ENCODE results near the gene CLSTN2. TPM values are rescaled to one million over a fixed set of nuclear protein-coding genes. Genes with fewer than 3 reads are reported as not detected.

Gene CLSTN2
- total and polyA plus RNA-seq, 9 donors: 28.9 to 263 (median 134) TPM

DNA sequence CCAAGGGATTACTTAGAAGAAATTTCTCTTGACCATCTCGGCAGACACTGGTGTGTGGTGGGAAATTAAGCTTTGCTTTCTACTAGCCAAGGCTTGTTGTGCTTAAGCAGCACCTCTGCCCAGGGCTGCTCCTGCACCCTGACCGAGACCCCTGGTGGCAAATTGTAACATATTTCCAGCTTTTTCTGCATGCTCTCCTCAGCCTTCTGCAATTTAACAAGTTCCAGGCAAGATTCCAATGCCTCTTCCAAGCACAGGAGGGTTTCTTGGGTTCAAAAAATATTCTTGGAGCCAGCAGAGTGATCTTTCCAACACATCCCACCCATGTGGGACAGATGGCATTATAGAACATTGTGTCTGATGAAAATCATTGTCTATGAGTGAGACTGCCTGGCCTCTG is 210.5 kb downstream of the CLSTN2 start:
- H3K36me3 ChIP-seq: no peaks in the 10 kb centered on the region
- no peak overlapping the region for H3K4me3 ChIP-seq
- no peaks in the 10 kb centered on the region for H3K27me3 ChIP-seq
- intact Hi-C loops (cut with DNase I): no loop called here
- H3K4me1 ChIP-seq (ENCODE audit: insufficient read depth): peaks cover 1% of the 10 kb centered on the region
- no peak for TF ChIP-seq EP300 (IDR thresholded peaks at IDR 0.05)
- TF ChIP-seq POLR2A (IDR thresholded peaks at IDR 0.05): no peak
- TF ChIP-seq, protein P1, sequence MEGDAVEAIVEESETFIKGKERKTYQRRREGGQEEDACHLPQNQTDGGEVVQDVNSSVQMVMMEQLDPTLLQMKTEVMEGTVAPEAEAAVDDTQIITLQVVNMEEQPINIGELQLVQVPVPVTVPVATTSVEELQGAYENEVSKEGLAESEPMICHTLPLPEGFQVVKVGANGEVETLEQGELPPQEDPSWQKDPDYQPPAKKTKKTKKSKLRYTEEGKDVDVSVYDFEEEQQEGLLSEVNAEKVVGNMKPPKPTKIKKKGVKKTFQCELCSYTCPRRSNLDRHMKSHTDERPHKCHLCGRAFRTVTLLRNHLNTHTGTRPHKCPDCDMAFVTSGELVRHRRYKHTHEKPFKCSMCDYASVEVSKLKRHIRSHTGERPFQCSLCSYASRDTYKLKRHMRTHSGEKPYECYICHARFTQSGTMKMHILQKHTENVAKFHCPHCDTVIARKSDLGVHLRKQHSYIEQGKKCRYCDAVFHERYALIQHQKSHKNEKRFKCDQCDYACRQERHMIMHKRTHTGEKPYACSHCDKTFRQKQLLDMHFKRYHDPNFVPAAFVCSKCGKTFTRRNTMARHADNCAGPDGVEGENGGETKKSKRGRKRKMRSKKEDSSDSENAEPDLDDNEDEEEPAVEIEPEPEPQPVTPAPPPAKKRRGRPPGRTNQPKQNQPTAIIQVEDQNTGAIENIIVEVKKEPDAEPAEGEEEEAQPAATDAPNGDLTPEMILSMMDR (IDR thresholded peaks at IDR 0.05): no peak
- no peak for DNase-seq
- 83 to 90% (median 84%) methylated on average over 2 of the region's 2 CpGs for WGBS, 3 donors
- H3K9me3 ChIP-seq: no peaks in the 10 kb centered on the region
- no peak overlapping the region for H3K27ac ChIP-seq

DNA sequence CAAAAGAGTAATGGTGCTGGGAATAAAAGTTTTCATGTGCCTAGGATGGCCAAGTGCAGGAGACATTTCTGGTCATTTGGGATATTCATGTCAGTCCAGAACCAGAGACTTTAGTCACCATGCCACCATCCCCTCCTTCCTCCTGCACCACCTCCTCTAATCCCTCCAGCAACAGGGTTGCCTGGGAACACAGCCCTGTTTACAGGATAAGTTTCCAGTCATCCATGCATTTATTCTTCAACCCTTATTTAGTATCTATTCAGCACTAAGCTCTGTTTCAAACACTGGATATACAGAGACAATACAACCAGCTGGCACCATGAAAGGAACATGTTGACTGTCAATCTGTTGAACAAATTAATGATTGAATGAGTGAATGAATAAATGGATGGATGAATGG is 211.7 kb downstream of the CLSTN2 start:
- H3K4me3 ChIP-seq: no peak overlapping the region
- intact Hi-C loops (cut with DNase I): no loop called here
- TF ChIP-seq, protein P1 (IDR thresholded peaks at IDR 0.05): no peak
- TF ChIP-seq POLR2A (IDR thresholded peaks at IDR 0.05) (no peak), EP300 (IDR thresholded peaks at IDR 0.05) (no peak)

DNA sequence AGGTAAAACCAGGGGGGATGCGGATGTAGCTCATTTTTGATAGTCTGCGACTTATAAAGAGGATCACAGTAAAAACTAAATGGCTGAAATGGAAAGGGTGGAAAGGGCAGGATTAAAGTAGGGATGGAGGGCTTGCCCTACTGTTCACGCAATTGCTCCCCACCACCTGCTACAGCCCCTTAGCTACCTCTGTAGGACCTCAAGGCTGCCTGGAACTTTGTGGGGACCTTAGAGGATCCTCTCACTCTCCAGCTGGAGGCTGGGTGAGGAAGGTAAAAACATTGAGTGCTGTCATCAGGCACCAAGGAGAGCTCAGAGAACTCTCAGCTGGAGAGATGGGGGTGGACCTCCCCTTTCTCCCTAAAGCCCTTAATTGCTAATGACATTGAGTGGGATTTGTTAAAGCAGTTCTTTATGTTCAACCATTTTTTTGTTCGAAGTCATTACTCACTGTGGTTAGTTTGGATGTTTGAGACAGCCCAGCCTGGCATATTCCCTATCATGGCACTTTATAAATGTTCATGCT is 213.0 kb downstream of the CLSTN2 start:
- DNase-seq: no peak
- WGBS, 3 donors: 95 to 98% (median 95%) methylated on average over 4 of the region's 4 CpGs
- no peaks in the 10 kb centered on the region for H3K27me3 ChIP-seq
- intact Hi-C loops (cut with DNase I): no loop called here
- TF ChIP-seq, protein P1 (IDR thresholded peaks at IDR 0.05): no peak
- TF ChIP-seq POLR2A (IDR thresholded peaks at IDR 0.05) (no peak), EP300 (IDR thresholded peaks at IDR 0.05) (no peak)
- H3K9me3 ChIP-seq: no peaks in the 10 kb centered on the region
- no peak overlapping the region for H3K4me3 ChIP-seq
- H3K27ac ChIP-seq: no peak overlapping the region
- H3K36me3 ChIP-seq: no peaks in the 10 kb centered on the region
- H3K4me1 ChIP-seq (ENCODE audit: insufficient read depth): peaks cover 1% of the 10 kb centered on the region

More for the DNA sequence above, 211.7 kb downstream of the CLSTN2 start:
- no peak for DNase-seq
- Histone ChIP-seq H3K4me1 (ENCODE audit: insufficient read depth) (peaks cover 1% of the 10 kb centered on the region), H3K9me3 (no peaks in the 10 kb centered on the region), H3K27ac (no peak overlapping the region), H3K36me3 (no peaks in the 10 kb centered on the region), H3K27me3 (no peaks in the 10 kb centered on the region)

DNA sequence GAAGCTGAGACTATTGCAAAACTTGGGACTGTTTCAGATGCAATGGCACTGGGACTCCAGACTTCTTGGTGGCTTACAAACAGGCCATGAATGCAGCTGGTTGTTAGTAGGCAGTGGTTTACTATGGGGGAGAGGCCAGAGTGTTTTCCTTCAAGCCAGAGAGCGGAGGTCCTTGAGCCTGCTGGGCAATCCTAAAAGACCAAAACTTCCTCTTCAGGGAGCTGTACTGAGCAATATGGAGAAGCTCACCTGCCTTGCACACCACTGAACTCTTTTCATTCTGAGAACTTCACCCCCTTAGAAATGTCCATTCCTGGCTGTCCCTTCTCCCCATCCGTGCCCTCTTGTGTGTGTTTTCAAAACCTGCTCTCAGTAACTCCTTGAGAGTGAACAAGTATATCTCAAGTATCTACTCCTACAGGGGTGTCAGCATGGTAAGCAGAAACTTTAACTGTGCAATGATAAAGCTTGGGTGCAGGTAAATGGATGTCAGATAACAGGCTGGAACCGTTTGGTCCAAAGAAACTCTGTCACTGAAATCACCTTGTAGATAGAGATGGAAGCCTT is 213.9 kb downstream of the CLSTN2 start:
- intact Hi-C loops (cut with DNase I): no loop called here
- H3K4me3 ChIP-seq: no peak overlapping the region
- no peak for TF ChIP-seq EP300 (IDR thresholded peaks at IDR 0.05)
- TF ChIP-seq POLR2A (IDR thresholded peaks at IDR 0.05): no peak
- TF ChIP-seq, protein P1 (IDR thresholded peaks at IDR 0.05): no peak
- H3K27ac ChIP-seq: no peak overlapping the region
- DNase-seq: no peak
- peaks cover 1% of the 10 kb centered on the region for H3K4me1 ChIP-seq (ENCODE audit: insufficient read depth)
- no peaks in the 10 kb centered on the region for H3K9me3 ChIP-seq
- WGBS, 3 donors: 89 to 91% (median 91%) methylated on average over 3 of the region's 3 CpGs
- no peaks in the 10 kb centered on the region for H3K36me3 ChIP-seq
- no peaks in the 10 kb centered on the region for H3K27me3 ChIP-seq
